ENCODE data around the gene DUSP9.

Gene DUSP9

GRCh38 chrX:153635788-153636668, 11.0 kb upstream of the DUSP9 start:
- peak; percentile 59 for ATAC-seq
- peak; percentile 28 for DNase-seq

GRCh38 chrX:153636716-153637115, 10.3 kb upstream of the DUSP9 start:
- ATAC-seq (no peak), DNase-seq (no peak)

GRCh38 chrX:153637121-153638040, 9.6 kb upstream of the DUSP9 start:
- no peak for DNase-seq

GRCh38 chrX:153638041-153638371, 9.0 kb upstream of the DUSP9 start:
- ATAC-seq (no peak), DNase-seq (no peak)

More at GRCh38 chrX:153637121-153638040, 9.6 kb upstream of the DUSP9 start:
- no peak for ATAC-seq

GRCh38 chrX:153638436-153639176, 8.4 kb upstream of the DUSP9 start:
- no peak for DNase-seq
- ATAC-seq: no peak

- ATAC-seq (no peak), DNase-seq (no peak)
These were observed 7.6 kb upstream of the DUSP9 start for GRCh38 chrX:153639177-153640044.

GRCh38 chrX:153640045-153640686, 6.8 kb upstream of the DUSP9 start:
- ATAC-seq: no peak
- no peak for DNase-seq

GRCh38 chrX:153640736-153641575, 6.0 kb upstream of the DUSP9 start:
- ATAC-seq: no peak

GRCh38 chrX:153641627-153642026, 5.4 kb upstream of the DUSP9 start:
- ATAC-seq (no peak), DNase-seq (no peak)

More at GRCh38 chrX:153640736-153641575, 6.0 kb upstream of the DUSP9 start:
- no peak for DNase-seq

- no peak for ATAC-seq
- no peak for DNase-seq
These were observed 4.8 kb upstream of the DUSP9 start for GRCh38 chrX:153642051-153642654.

- ATAC-seq (no peak), DNase-seq (no peak)
These were observed 4.2 kb upstream of the DUSP9 start for GRCh38 chrX:153642655-153643430.

- ATAC-seq (peak; percentile 47), DNase-seq (no peak)
These were observed 3.3 kb upstream of the DUSP9 start for GRCh38 chrX:153643431-153644351.

- no peak for DNase-seq
- peak; percentile 21 for ATAC-seq
These were observed 2.5 kb upstream of the DUSP9 start for GRCh38 chrX:153644356-153645125.

- DNase-seq (no peak), ATAC-seq (no peak)
These were observed 1.9 kb upstream of the DUSP9 start for GRCh38 chrX:153645151-153645550.

GRCh38 chrX:153645921-153646488, 998 bp upstream of the DUSP9 start:
- ATAC-seq (no peak), DNase-seq (no peak)
